GM12878 (cell line): Measurements from ENCODE around the gene CFAP57. TPM values are rescaled to one million over a fixed set of nuclear protein-coding genes. Genes with fewer than 3 reads are reported as not detected.

Experiments
- MXI1 ChIP-seq: fragments of 150-350 bp; IDR thresholded peaks from 2 replicates; pipeline ENCODE4 v1.6.1; 2011; ENCODE audit warnings: low read depth, mild to moderate bottlenecking, inconsistent platforms, low read length, improper control_type of control experiment
- SREBF2 ChIP-seq: IDR thresholded peaks from 2 replicates; pipeline ENCODE4 v1.6.1; 2012; ENCODE audit warnings: mild to moderate bottlenecking, low read length
- polyA plus RNA-seq, 11 experiments: library from polyadenylated mRNA; depleted of rRNA in 4 of 11; unstranded in 6 of 11; stranded (reverse) in 5 of 11; fragments of >200 nt; fragmentation: Nextera tagmentation in 4 of 11; fragmentation: Illumina TruSeq in 1 of 11; extraction: Ambion mirVana in 4 of 11; extraction: Trizol in 1 of 11; gene quantifications; 1 replicate in 1 of 11; 2 replicates in 10 of 11; pipeline versions ENCODE4 v1.2.1 to v1.2.3, GENCODE V29; 2011 to 2016; ENCODE audit warnings: inconsistent platforms in 2 of 11, missing spikeins in 2 of 11, low read depth in 1 of 11
- total RNA-seq, 4 experiments: library from RNA; depleted of rRNA in 3 of 4; stranded (reverse); fragments of >200 nt in 3 of 4; fragmentation: Illumina TruSeq in 1 of 4; extraction: Trizol in 1 of 4; gene quantifications; 2 replicates each; pipeline versions ENCODE4 v1.2.1 to v1.2.3, GENCODE V29; 2013 to 2021
- TF ChIP-seq, protein P1 (sequence below): IDR thresholded peaks from 2 replicates; pipeline ENCODE4 v1.6.1; 2011; ENCODE audit warnings: mild to moderate bottlenecking, low read depth, low read length, moderate library complexity; ENCODE audit not compliant: insufficient replicate concordance
- TF ChIP-seq, protein P2 (sequence below): fragments of 450-650 bp; IDR thresholded peaks from 2 replicates; pipeline ENCODE4 v1.6.1; 2017; ENCODE audit warnings: mild to moderate bottlenecking
- TF ChIP-seq, protein P3 (sequence below): fragments of 450-650 bp; IDR thresholded peaks from 2 replicates; pipeline ENCODE4 v1.6.1; 2017; ENCODE audit warnings: antibody characterized with exemption, mild to moderate bottlenecking, moderate library complexity

The CFAP57 gene
- total and polyA plus RNA-seq, 10 of the 15 experiments (the other 5 are each of a cell fraction or from before 2014, with no cell fraction given), result 0.45 to 4.8 (median 1.3) TPM

DNA sequence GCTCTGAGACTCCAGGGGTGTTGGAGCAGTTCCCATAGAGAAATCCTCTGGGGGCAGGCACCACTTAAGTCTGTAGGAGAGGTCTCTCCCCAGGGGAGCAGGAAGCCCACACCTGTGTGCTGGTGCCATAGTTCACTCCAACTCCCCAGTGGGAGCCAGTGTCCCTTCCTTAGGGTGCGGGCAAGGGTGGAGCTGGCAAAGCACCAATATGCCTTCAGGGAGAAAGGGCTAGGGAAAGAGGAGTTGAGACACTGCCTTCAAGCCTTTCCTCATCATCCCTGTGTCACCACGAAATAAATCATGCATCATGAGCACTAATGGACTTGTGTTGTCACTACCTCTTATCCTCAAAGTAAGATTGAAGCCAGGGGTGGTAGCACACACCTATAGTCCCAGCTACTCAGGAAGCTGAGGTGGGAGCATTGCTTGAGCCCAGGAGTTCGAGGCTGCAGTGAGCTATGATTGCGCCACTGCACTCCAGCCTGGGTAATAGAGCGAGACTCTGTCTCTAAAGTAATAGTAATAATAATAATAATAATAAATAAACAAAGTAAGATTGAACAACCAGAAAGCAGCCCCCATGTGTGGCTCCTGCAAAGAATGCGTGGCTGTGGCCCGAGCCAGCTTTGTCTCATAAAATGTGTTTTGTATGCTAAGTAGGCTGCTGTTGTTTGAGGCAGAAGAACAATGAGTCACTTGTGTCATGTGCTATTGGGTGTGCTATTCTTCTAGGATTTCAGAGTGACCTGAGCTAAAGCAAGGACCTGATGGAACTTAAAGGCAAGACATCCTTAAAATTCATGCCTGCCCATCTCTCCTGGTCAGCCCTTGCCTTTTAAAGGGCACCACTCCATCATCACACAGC is 122.0 kb downstream of the CFAP57 start (continued):
- TF ChIP-seq, protein P1, sequence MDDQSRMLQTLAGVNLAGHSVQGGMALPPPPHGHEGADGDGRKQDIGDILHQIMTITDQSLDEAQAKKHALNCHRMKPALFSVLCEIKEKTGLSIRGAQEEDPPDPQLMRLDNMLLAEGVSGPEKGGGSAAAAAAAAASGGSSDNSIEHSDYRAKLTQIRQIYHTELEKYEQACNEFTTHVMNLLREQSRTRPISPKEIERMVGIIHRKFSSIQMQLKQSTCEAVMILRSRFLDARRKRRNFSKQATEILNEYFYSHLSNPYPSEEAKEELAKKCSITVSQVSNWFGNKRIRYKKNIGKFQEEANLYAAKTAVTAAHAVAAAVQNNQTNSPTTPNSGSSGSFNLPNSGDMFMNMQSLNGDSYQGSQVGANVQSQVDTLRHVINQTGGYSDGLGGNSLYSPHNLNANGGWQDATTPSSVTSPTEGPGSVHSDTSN, result no peak
- TF ChIP-seq, protein P2, sequence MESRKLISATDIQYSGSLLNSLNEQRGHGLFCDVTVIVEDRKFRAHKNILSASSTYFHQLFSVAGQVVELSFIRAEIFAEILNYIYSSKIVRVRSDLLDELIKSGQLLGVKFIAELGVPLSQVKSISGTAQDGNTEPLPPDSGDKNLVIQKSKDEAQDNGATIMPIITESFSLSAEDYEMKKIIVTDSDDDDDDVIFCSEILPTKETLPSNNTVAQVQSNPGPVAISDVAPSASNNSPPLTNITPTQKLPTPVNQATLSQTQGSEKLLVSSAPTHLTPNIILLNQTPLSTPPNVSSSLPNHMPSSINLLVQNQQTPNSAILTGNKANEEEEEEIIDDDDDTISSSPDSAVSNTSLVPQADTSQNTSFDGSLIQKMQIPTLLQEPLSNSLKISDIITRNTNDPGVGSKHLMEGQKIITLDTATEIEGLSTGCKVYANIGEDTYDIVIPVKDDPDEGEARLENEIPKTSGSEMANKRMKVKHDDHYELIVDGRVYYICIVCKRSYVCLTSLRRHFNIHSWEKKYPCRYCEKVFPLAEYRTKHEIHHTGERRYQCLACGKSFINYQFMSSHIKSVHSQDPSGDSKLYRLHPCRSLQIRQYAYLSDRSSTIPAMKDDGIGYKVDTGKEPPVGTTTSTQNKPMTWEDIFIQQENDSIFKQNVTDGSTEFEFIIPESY, result no peak
- TF ChIP-seq, protein P3, sequence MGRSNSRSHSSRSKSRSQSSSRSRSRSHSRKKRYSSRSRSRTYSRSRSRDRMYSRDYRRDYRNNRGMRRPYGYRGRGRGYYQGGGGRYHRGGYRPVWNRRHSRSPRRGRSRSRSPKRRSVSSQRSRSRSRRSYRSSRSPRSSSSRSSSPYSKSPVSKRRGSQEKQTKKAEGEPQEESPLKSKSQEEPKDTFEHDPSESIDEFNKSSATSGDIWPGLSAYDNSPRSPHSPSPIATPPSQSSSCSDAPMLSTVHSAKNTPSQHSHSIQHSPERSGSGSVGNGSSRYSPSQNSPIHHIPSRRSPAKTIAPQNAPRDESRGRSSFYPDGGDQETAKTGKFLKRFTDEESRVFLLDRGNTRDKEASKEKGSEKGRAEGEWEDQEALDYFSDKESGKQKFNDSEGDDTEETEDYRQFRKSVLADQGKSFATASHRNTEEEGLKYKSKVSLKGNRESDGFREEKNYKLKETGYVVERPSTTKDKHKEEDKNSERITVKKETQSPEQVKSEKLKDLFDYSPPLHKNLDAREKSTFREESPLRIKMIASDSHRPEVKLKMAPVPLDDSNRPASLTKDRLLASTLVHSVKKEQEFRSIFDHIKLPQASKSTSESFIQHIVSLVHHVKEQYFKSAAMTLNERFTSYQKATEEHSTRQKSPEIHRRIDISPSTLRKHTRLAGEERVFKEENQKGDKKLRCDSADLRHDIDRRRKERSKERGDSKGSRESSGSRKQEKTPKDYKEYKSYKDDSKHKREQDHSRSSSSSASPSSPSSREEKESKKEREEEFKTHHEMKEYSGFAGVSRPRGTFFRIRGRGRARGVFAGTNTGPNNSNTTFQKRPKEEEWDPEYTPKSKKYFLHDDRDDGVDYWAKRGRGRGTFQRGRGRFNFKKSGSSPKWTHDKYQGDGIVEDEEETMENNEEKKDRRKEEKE, result no peak
- TF ChIP-seq MXI1, result no peak
- no peak for TF ChIP-seq SREBF2
